Mesendoderm (in vitro differentiated cells): ENCODE measurements around the gene NES.

Experiments
- DNase-seq: peaks from one replicate; pipeline ENCODE4 v3.0.0; 2013
- H2AK5ac ChIP-seq: 2 replicates; pipeline ENCODE4 v1.6.1; 2013; ENCODE audit warnings: low read length, inconsistent platforms
- H2BK120ac ChIP-seq: 2 replicates; pipeline ENCODE4 v1.6.1; 2013; ENCODE audit warnings: low read depth, mild to moderate bottlenecking, low read length, moderate library complexity, mixed read lengths
- H2BK15ac ChIP-seq: replicated peaks from 2 replicates; pipeline ENCODE4 v1.6.1; 2013; ENCODE audit warnings: low read depth, mild to moderate bottlenecking, moderate library complexity
- H2BK5ac ChIP-seq: 2 replicates; pipeline ENCODE4 v1.6.1; 2013; ENCODE audit warnings: low read length, inconsistent platforms
- H3K18ac ChIP-seq: 2 replicates; pipeline ENCODE4 v1.6.1; 2013; ENCODE audit warnings: mild to moderate bottlenecking, low read length, mixed read lengths
- H3K23ac ChIP-seq: one replicate; pipeline ENCODE4 v1.6.1; 2013; ENCODE audit warnings: low read length
- H3K27ac ChIP-seq: 2 replicates; pipeline ENCODE4 v1.5.1; 2013; ENCODE audit warnings: low read depth, mild to moderate bottlenecking, inconsistent platforms, low read length, moderate library complexity
- H3K27me3 ChIP-seq: 2 replicates; pipeline ENCODE4 v1.6.1; 2013; ENCODE audit warnings: low read length, control low read depth, mild to moderate bottlenecking, inconsistent platforms; ENCODE audit not compliant: insufficient read depth, poor library complexity
- H3K36me3 ChIP-seq: 2 replicates; pipeline ENCODE4 v1.6.1; 2013; ENCODE audit warnings: low read length, inconsistent platforms; ENCODE audit not compliant: control insufficient read depth, insufficient read depth
- H3K4ac ChIP-seq: one replicate; pipeline ENCODE4 v1.6.1; 2013; ENCODE audit warnings: low read depth, mild to moderate bottlenecking, low read length, moderate library complexity
- H3K4me1 ChIP-seq: 2 replicates; pipeline ENCODE4 v1.6.1; 2013; ENCODE audit warnings: low read depth, low read length, inconsistent platforms; ENCODE audit not compliant: control insufficient read depth
- H3K4me2 ChIP-seq: 2 replicates; pipeline ENCODE4 v1.6.1; 2013; ENCODE audit warnings: low read length
- H3K4me3 ChIP-seq: 2 replicates; pipeline ENCODE4 v1.5.1; 2013; ENCODE audit warnings: mild to moderate bottlenecking, low read length
- H3K56ac ChIP-seq: one replicate; pipeline ENCODE4 v1.6.1; 2013; ENCODE audit warnings: low read length
- H3K79me1 ChIP-seq: 2 replicates; pipeline ENCODE4 v1.6.1; 2013; ENCODE audit warnings: low read length, inconsistent platforms
- H3K79me2 ChIP-seq: 2 replicates; pipeline ENCODE4 v1.6.1; 2013; ENCODE audit warnings: mild to moderate bottlenecking, low read length; ENCODE audit not compliant: control insufficient read depth, insufficient read depth
- H3K9ac ChIP-seq: 2 replicates; pipeline ENCODE4 v1.6.1; 2013; ENCODE audit warnings: low read length, inconsistent platforms
- H4K5ac ChIP-seq: one replicate; pipeline ENCODE4 v1.6.1; 2013; ENCODE audit warnings: low read length
- H4K8ac ChIP-seq: one replicate; pipeline ENCODE4 v1.6.1; 2013; ENCODE audit warnings: low read depth, mild to moderate bottlenecking, control low read depth, low read length, moderate library complexity
- WGBS: extraction: QIAGEN DNeasy Blood & Tissue Kit; methylation state at CpG from one replicate; pipeline ENCODE4 v1.1.7; 2013; ENCODE audit warnings: low lambda C conversion rate, missing lambda C conversion rate; ENCODE audit not compliant: insufficient coverage; ENCODE audit errors: extremely low coverage; 5-methylcytosine and 5-hydroxymethylcytosine counted together

Gene NES

DNA sequence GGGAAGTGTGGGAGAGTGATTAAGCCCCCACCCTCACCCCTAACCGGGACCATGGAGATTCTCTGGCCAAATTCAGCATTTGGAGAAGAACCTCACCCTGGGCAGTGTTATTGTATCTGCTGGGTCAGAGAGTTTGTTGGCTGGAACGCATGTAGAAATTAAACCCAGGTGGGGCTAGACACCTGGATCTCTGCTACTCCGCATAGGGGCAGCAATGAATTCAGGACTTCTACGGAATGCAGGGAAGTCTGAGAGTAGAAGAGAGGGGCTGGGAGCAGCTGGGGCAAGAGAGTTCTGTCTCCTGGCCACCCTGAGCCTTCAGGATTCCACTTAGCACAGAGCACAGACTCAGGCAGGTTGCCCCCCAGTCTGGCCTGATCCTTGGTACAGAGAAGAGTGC, 31.8 kb upstream of the NES start:
- Histone ChIP-seq H3K56ac (peak overlapping the region; percentile 75), H2AK5ac (no peak overlapping the region), H2BK120ac (peak overlapping the region; percentile 16), H3K23ac (no peak overlapping the region), H2BK15ac (no peak overlapping the region), H3K27ac (no peak overlapping the region), H3K4ac (no peak overlapping the region), H3K9ac (peak overlapping the region; percentile 16), H2BK5ac (no peak overlapping the region), H3K36me3 (no peaks in the 10 kb centered on the region), H3K18ac (peak overlapping the region; percentile 29), H3K4me2 (no peak overlapping the region), H4K8ac (no peak overlapping the region), H3K27me3 (no peaks in the 10 kb centered on the region), H3K79me2 (peaks cover 1% of the 10 kb centered on the region), H3K4me3 (no peak overlapping the region), H4K5ac (no peak overlapping the region), H3K79me1 (no peaks in the 10 kb centered on the region), H3K4me1 (peaks cover 34% of the 10 kb centered on the region)
- no CpG with 5 or more reads among the region's 4 CpGs for WGBS
- no peak for DNase-seq

DNA sequence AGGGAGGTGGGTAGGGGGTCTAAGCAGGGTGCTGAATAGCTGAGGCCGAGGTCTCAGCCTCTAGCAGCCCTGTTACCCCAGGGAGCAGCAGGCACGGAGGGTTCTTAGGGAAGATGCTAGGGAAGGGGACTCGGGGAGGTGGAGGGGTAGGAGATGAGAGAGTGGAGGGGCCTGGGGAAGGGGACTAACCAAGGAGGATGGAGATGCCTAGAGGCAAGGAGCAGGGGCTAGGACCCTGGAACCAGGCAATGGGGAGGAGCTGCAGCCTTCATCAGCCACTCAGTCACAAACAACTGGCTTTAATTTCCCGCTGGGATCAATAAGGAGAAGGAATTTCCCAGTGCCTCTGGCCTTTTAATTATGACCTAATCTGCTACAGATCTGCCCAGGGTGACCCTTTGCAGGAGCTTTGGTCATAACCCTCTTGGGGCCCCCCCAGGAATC, 31.0 kb upstream of the NES start:
- Histone ChIP-seq H3K79me1 (peaks cover under 1% of the 10 kb centered on the region), H3K36me3 (no peaks in the 10 kb centered on the region), H3K56ac (peak overlapping the region; percentile 90), H4K8ac (no peak overlapping the region), H3K27ac (peak overlapping the region; percentile 98), H3K23ac (peak overlapping the region; percentile 86), H3K79me2 (peaks cover 2% of the 10 kb centered on the region), H3K9ac (peak overlapping the region; percentile 78), H2BK15ac (no peak overlapping the region), H4K5ac (no peak overlapping the region), H3K4me2 (peak overlapping the region; percentile 45), H3K4me1 (peaks cover 41% of the 10 kb centered on the region), H2AK5ac (peak overlapping the region; percentile 93), H3K18ac (peak overlapping the region; percentile 94), H3K4ac (peak overlapping the region; percentile 62), H2BK5ac (peak overlapping the region; percentile 99), H3K4me3 (no peak overlapping the region), H3K27me3 (no peaks in the 10 kb centered on the region), H2BK120ac (peak overlapping the region; percentile 9)
- WGBS: no CpG with 5 or more reads among the region's 4 CpGs
- peak; percentile 95 for DNase-seq

DNA sequence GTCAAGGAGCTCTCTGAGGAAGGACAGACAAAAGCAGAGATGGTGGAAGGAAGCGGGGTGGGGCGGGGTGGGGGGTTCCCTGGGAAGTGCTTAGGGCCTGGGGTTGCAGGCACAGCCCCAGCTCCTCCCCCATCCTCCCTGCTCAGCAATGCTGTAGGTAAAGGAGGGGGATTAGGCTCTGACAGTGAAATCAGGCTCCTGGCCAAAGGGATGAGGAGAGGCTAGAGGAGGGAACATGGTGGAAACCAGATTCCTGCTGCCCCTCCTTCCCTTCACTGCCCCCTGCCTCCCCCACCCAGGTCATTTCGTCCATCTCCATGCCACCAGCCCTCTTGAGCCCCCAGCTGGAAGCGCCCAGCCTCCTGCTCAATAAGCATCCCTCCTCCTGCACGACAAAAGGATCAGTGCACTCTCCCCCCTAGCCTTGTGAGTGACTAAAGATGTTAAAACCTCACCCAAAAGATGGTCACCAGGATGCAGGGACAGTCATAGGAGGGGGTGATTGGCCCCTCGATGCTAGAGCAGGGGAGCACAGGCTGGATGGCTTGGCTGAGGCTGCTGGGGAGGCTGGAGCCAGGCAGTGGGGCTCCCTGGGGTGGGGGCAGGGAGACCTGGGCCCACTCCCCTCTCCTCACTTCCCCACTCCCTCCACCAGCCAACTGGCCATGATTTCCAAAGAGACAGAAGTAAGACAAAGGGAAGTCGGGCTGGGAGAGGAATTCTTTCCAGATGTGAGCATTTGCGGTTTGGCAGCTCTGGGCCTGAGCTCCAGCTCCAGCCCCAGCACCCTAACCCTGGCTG, 30.4 kb upstream of the NES start:
- no peaks in the 10 kb centered on the region for H3K36me3 ChIP-seq
- peak overlapping the region; percentile 98 for H3K27ac ChIP-seq
- peak overlapping the region; percentile 90 for H3K56ac ChIP-seq
- H2BK15ac ChIP-seq: peak overlapping the region; percentile 9
- H3K4me1 ChIP-seq: peaks cover 42% of the 10 kb centered on the region
- peak overlapping the region; percentile 69 for H3K4me2 ChIP-seq
- DNase-seq: peak; percentile 87
- no CpG with 5 or more reads among the region's 8 CpGs for WGBS
- peak overlapping the region; percentile 94 for H3K18ac ChIP-seq
- H4K5ac ChIP-seq: no peak overlapping the region
- peaks cover 2% of the 10 kb centered on the region for H3K79me1 ChIP-seq
- peak overlapping the region; percentile 93 for H2AK5ac ChIP-seq
- peak overlapping the region; percentile 95 for H2BK120ac ChIP-seq
- peak overlapping the region; percentile 99 for H2BK5ac ChIP-seq
- H3K4me3 ChIP-seq: no peak overlapping the region
- no peaks in the 10 kb centered on the region for H3K27me3 ChIP-seq
- H4K8ac ChIP-seq: no peak overlapping the region
- H3K4ac ChIP-seq: peak overlapping the region; percentile 92
- peak overlapping the region; percentile 86 for H3K23ac ChIP-seq
- peak overlapping the region; percentile 78 for H3K9ac ChIP-seq
- peaks cover 3% of the 10 kb centered on the region for H3K79me2 ChIP-seq

DNA sequence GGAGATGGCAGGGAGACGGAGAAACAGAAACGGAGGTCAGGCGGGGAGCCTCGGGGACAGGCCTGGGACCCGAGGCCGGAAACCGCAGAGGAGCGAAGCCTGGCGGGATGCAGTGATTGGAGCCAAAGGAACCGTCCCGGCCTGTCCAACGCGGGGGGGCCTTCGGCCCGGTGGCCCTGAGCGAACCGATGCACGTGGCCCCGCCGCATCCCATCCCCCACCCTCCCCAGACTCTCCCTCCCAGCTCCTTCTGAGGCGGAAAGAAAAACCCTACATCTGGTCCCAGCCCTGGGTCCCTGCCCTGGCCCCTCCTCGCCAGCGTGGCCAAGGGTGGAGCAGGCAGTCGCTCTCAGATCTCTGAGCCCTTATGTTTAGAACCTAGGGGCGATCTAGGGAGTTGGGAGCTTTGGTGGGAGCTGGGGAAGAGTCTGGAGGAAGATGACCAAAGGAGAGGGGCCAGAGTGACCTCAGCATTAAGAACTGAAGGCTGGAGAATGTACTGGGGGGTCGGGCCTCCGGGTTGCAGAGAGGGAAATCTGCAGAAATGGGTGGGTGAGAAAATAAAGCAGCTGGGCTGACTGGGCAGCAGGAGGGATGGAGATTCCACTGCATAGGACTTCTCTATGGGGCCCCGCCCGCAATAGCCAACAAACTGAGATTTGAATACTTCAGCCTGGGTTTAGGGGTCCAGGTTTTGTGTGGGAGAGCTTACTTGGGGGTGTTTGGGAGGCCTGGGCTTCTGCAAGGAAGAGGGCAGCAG, 29.6 kb upstream of the NES start:
- Histone ChIP-seq H3K56ac (peak overlapping the region; percentile 90), H3K36me3 (no peaks in the 10 kb centered on the region), H3K79me1 (peaks cover 2% of the 10 kb centered on the region), H3K4me1 (peaks cover 42% of the 10 kb centered on the region), H4K8ac (peak overlapping the region; percentile 90), H3K4ac (peak overlapping the region; percentile 92), H2AK5ac (peak overlapping the region; percentile 8), H2BK15ac (peak overlapping the region; percentile 9), H2BK120ac (peak overlapping the region; percentile 95), H3K79me2 (peaks cover 3% of the 10 kb centered on the region), H2BK5ac (peak overlapping the region; percentile 83), H3K4me3 (peak overlapping the region; percentile 34), H3K18ac (peak overlapping the region; percentile 94), H3K9ac (peak overlapping the region; percentile 78), H3K27ac (peak overlapping the region; percentile 98), H3K27me3 (no peaks in the 10 kb centered on the region), H4K5ac (peak overlapping the region; percentile 97), H3K4me2 (peak overlapping the region; percentile 69), H3K23ac (peak overlapping the region; percentile 54)
- DNase-seq: peak; percentile 91
- WGBS: no CpG with 5 or more reads among the region's 29 CpGs

DNA sequence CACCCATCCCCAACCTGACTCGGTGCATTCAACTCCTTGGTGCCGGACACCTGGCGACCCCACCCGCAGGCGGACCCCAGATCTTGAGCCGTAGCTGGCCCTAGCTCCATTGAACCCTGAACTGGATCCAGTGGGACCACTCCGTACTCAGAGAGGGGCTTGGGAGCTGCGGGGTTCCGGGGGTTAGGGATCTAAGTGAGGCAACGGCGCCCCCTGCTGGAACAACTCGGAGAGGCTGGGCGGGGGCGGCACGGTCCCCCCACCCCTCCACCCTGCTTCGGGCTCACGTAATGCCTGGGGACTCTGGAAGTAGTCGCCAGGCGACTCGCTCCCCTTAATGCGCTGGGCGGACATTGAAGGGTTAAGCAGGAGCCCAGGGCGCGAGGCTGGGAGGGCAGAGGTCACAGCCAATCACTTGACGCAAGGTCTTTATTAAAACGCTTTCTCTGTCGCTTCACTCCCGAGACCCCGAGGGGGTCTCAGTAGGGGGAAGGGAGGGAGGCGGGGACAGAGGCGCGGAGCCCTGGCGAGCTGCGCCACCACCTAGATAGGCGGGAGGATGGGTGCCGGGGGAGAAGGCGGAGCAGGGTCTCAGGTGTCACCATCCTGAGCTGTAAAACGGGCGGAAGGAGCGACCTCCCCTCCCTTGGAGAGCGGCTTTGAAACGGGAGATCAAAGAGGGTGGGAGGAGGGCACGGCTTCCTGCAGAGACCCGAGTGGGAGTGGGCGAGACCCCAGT, 28.9 kb upstream of the NES start:
- DNase-seq: peak; percentile 97
- Histone ChIP-seq H3K9ac (peak overlapping the region; percentile 78), H2AK5ac (no peak overlapping the region), H3K23ac (peak overlapping the region; percentile 54), H3K4me3 (peak overlapping the region; percentile 51), H2BK120ac (peak overlapping the region; percentile 95), H3K79me2 (peaks cover 3% of the 10 kb centered on the region), H3K4ac (peak overlapping the region; percentile 92), H3K56ac (peak overlapping the region; percentile 90), H3K79me1 (peaks cover 2% of the 10 kb centered on the region), H4K5ac (no peak overlapping the region), H2BK5ac (peak overlapping the region; percentile 70), H3K4me2 (peak overlapping the region; percentile 92), H3K27ac (peak overlapping the region; percentile 98), H2BK15ac (no peak overlapping the region), H3K4me1 (peaks cover 39% of the 10 kb centered on the region), H3K18ac (peak overlapping the region; percentile 94), H3K36me3 (no peaks in the 10 kb centered on the region), H4K8ac (peak overlapping the region; percentile 90), H3K27me3 (no peaks in the 10 kb centered on the region)
- no CpG with 5 or more reads among the region's 45 CpGs for WGBS
